Brain pericyte (primary cell): Measurements from ENCODE around the gene RAPGEF3.

Experiments used
- DNase-seq: peaks from one replicate; pipeline ENCODE4 v3.0.0-alpha.2; 2012; ENCODE audit warnings: low read depth, low spot score

RAPGEF3 gene

DNA sequence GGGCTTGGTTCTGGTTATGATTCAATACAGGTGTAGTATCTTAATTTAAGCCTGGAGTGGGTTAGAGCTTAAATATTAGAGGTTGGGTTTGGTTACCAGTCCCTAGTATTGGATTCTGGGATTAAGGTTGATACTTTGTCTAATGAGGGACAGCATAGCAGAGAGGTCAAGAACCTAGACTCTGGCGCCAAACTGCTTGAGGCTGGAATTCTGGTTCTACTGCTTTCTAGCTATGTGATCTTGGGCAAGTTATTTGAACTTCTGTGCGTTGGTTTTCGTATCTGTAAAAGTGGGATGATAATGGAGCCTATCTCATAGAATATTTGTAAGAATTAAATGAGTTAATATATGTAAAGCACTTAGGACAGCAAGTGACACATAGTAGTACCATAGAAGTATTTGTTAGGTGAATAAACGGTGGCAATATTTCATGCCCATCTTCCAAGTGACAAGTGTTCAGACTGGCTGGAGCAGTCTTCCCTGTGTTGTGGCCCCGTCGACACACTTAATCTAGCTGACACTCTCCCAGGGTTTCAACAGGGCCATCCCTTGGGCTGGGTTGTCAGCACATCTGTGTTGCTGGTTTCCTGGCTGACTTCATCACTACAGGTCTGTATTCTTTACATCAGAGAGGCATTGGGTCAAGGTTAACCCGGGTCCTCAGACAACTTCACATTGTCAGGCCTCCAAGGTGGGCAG is 36.4 kb downstream of the RAPGEF3 start:
- no peak for DNase-seq

DNA sequence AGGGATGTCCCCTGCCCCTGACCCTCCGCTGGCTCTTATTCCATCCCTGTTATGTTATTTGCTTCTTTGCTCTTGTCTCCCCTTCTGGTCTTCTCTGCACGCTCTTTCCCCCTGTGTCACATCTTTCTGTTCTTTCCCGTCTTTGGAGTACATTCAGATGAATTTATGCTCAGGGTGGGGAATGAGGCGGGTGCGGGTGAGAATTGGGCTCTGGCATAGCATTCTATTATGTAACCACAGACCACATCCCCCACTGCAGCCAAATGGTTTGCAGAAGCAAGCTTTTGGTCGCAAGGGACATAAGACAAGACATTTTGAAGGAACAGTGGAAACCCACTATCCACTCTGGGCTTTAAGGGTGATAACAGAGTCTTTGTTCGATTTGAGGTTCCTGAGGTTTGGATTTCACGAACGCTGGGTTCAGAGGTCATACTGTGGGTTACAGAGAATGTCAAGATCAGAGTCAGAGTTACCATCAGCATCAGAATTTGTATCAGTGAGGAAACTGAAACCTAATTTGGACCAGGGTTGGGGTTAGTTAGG is 37.2 kb downstream of the RAPGEF3 start:
- DNase-seq, result no peak

DNA sequence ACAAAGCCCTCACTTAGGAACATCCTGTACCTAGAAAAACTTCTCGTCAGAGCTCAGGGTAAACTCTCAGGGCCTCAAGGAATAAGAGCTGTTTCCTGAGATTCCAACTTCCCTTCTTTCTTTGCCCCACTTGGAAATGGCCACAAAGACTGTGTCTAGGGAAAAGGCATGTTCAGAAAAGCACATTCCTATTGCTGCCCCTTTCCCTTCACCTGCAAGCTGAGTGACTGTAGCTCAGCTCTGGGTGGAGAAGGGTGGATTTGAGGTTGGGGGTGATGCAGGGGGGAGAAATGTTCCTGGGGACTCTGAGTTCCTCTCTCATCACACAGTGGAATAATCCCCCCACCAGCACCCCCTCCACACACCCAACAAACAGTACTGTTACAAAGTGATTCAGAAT is 40.1 kb downstream of the RAPGEF3 start:
- DNase-seq, result no peak

DNA sequence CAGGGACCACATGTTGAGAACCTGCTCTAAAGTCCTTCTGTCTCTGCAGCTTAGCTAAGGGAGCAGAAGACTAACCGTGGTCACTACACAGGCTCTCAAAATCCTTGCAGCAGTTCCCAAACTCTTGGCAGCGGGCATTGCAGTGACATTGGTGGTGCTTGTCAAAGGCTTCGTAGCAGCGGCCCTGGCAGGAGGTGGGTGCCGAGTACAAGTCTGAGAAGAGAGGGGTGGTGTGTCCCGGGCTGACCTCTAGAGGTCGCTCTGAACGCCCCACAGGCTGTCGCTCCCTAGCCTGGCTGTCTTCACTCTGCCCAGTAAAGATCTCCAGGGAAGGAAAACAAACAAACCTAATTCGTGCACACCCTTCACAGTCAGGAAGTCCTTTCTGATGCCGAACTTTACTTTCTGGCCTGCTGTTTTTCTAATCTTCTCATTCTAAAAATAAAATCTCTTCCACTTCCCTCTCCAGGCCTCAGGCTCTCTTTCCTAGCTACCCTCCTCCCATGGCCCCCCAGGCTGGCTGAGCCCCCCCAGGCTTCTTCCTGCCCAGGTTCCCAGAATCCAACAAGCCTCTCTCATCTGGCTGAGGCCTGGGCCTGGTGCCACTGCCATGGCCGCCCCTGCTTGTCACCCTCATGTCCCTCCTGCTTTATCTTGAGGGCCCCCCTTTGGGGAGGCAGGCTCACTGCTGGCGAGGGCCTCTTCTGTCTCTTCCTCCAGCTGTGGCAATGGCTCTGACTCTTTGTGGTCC is 41.1 kb downstream of the RAPGEF3 start:
- DNase-seq, result peak; percentile 53

DNA sequence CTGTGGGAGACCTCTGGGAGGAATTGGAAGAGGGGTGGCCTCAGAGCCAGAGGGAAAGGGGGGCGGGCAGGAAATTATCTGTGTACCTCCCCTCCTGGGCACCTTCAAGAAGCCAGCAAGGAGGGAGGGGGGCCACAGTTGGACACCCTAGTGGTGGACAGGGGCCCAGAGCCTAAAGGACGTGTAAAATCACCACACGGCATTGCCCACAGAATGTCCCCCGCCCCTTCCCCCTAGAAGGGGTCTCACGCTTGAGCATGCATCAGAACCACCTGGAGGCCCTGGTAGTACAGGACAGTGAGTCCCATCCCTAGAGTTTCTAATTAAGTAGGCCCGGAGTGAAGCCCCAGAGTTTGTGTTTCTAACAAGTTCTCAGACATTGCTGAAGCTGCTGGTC is 41.6 kb downstream of the RAPGEF3 start:
- DNase-seq, result no peak

DNA sequence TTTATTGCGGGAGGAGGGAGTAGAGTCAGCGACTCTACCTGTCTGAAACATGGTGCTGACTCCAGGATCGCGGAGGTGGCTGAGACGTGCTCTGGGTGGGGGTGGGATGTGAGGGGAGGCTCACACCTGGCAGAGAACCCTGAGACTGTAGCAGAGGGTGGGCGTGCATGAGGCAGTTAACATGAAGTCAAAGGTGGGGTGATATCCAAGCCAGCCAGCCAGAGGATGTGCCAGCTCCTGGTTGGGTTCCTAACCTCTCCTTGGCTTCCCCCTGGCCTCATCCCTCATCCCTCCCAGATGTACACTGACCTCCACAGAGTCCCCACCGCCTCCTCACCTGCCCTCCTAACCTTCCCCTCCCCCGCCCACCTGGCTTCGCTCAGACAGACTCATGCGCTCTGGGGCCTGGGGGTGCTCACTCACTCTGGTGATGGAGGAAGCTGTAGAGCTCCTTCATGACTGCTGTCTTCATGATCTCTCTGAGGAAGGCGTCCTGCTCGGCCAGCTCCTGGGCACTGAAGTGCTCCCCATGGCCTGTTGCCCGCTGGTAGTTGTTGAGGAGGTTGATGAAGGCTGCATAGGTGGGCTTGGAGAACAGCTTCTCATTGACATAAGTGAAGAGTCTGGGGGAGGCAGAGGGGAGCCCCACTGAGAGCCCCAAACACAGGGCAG is 42.7 kb downstream of the RAPGEF3 start:
- no peak for DNase-seq

DNA sequence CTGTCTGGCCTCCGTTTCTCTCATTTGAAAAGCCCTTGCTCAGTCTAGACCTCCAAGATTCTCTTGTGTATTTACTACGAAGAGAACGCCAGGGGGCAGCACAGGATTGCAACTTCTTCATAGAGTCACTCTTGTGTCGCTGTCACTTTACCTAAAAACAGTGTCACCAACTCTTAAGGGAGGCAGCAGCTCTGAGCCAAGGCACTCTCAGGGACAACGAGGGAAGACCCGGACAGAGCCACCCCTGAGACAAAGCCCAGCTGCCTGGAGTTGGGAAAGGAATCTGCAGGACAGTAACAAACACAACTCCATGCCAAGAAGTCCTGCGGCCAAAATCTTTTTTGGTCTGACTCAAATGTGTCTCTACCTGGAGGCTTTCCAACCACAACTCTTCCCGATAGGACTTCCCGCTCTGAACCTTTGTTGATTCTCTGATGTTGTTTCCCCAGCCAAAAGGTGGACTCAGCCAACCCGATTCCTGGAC is 43.2 kb downstream of the RAPGEF3 start:
- DNase-seq, result no peak

DNA sequence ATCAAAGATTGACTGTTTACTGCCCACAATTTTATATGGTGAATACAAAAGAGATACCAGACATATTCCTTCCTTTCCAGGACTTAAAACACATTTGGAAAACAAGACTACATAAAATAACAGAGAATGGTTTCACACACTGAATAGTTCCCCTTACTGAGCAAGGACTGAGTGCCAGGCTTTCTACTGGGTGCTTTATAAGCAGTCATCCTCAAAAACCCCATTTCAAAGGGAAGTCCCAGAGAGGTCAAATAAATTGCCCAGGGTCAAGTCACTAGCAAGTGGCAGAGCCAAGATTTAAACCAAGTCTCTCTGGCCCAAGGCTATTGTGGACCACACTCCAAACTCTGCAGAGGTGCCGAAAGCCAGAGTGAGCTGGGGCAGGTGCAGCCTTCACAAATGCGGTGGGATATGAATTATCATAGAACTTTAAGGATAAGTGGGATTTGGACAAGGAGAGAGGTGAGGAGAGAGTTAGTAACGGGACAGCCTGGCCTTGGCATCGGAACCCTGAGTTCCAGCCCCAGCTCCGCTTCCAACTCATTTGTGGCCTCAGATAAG is 43.8 kb downstream of the RAPGEF3 start:
- DNase-seq, result no peak

DNA sequence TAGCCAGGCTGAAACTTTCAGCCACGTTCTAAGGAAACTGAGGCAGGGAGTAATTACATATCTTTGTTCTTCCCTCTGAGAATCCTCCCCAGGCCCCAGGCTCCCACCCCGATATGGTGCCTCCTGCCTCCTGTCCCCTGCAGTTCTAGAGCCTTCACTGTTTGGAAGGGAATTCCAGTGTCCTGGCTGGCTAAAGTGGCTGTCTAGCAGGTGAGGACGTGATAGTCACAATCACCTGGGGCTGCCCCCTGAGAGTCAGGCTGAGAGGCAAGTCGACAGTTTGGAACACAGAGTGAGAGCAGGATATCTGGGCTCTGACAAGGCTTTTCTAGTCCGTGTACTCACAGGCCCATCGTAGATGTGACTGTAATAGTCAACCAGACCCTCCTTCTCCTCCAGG is 46.5 kb downstream of the RAPGEF3 start:
- DNase-seq, result no peak

DNA sequence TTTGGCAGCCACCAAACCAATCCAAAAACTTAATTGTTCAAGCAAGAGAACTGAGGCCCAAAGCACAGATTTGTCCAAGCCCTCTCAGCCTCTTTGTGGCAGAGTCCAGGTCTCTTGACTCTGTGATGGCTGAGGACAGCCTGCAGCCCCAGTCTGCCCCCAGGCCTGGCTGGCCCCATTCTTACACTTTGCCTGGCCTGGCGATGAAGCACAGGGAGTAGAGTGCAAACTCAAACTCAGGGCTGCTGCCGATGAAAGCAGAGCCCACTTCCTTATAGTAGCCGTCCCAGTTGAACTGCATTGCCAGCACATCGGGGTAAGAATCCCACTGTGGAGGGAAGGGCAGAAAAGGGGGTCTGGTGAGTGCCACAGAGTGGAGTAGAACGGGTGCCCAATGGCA is 47.2 kb downstream of the RAPGEF3 start:
- DNase-seq, result no peak

DNA sequence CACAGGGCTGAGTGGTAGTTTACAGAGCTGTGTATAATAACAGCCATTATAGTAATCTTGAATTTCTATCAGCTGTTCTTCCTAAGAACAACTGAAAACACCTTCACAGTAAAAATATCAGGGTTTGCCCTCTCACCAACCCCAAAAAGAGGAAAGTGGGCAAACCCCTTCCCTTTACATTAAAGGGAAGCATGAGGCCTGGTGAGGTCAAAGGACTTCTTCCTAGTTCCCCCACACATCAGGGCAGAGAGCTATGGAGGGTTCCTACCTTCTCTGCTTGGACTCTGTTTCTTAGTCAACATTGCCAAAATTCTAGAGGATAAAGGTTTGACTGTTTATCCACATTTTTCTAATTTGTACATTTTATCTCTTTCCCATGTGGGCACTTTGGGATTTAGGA is 48.4 kb downstream of the RAPGEF3 start:
- DNase-seq, result no peak

DNA sequence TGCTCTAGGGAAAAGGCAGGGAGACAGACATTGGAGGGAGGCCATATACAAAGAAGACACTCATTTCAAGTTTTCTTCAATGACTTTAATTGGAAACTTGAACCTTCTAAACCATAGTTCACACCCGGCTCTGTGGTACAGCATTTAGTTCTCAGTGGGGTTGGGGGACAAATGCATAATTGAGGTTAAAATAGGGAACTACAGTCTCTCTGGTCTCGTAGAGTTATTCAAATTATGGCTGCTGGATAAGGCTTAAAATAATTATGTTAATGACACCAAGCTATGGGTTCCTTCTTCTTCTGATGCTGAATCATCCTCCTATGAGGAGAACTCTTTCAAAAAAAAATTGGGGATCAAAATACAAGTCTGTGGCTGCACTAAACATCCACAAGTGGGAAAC is 49.0 kb downstream of the RAPGEF3 start:
- DNase-seq, result no peak

DNA sequence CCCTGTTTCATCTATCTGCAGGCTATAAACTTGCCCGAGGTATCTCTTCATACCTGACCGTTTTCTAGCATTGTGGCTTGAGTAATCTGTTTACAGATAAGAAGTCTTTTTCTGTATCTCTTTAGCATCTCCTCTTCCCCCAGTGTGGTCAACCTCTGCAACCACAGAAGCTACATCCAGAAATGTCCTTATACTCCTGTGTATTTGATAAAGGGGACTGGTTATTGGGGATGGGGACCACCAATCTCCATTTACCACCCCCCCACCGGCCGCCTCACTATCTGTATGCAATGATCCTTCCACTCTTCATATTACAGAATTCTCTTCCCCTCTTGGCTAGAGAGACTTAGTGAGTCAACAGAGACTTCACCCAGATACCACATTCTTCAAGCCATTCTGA is 49.4 kb downstream of the RAPGEF3 start:
- DNase-seq, result no peak

DNA sequence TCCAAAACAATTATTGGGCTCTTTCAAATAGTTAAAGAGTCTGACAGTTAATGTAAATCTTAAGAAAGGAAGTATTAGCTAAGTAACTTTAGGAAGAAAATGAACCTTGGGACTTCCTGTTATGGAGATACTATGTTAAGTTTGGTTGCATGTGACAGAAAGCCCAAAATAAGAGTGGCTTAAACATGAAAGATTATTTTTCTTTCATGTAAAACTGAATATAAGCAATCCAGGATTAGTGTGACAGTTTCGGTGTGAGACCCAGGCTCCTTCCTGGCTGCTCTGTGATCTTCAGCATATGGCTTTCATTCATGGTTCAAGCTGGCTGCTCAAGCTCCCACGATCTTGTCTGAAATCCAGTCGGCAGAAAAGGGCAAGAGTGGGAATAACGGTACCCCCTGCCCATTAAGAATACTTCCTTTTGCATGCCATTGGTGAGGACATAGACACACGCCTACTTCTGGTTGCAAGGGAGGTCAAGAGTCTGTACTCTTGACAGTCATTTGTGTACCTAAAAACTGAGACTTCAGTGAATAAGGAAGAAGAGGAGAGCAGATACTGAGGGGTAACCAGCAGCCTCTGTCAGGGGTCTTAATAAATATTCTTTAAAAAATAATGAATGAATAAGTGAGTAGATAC is 50.7 kb downstream of the RAPGEF3 start:
- DNase-seq, result no peak

DNA sequence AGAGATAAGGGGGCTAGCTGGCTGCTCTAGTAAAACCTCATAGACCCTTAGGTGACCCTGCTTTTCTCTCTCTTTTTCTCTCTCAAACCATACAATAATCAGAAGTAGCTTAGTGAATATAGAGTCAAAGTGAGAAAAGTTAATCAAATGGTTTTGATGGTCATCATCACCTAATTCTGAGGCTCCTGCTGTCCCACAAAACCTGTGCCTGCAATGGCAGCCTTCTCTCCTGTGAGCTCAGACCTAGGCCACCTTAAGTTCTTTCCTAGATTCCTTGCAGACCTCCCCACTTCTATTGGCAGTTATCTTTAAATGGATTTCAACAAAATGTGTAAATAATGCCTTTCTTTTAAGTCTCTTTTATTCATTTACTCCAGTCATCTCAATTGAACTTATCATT is 51.3 kb downstream of the RAPGEF3 start:
- DNase-seq, result no peak

DNA sequence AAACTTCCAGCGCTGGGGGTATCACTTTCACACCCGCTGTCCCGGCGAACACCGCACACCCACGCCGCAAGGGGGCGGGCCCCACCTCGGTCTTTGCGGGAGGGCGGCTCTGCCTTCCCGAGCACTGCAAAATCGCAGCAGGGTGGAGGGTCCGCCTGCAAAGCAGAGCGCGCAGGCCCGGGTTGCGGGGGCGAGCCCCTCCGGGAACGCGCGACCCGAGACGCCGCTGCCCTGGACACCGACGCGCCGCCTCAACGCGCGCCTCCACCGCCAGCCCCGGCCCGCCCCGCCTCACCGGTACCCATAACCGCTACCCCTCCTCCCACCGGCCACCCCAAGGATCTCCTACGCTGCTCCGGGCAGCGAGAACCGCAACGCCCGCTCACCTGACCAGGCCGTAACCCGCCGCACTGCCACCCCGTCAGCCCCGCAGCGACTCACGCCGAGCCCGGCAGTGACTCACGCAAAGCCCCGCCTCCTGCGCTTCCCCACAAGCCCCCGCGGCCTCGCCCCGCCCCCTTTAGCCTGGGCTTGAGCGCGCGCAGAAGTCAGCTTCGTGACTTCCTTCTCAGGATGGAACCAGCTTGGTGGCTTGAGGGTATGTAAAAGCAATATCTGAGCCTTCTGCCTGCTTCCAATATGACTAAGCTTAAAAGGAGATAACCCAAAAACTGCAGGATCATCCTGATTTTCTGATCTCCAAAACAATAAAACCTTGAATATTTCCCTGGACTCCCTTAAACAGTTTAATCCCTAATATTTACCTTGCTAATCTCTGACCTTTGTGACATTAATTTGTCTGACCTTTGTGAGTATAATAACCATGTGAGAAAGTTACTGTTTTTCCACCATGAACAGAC is 52.9 kb downstream of the RAPGEF3 start, which contains the start of gene RPAP3:
Gene RPAP3, minus strand, starts transcription at position 465 of the 860 bp plus-strand sequence. CDS start 3,190 bp downstream, outside the sequence.
- DNase-seq, result peak; percentile 55

DNA sequence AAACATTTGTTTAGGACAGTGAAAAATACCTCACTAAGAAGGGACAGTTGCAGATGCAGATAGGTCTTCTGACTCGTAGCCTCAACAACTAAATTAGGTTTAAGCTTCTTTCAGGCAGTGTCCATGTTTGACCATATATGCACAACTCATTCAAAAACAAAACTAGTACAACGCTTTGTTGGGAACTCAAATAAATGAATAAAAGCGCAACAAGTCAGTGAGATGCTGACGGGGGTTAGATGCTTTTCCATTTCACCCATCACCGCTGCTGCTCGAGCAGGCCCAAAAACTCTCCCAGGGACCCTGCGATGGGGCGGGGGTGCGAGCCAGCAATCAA is 53.5 kb downstream of the RAPGEF3 start:
- DNase-seq, result no peak

DNA sequence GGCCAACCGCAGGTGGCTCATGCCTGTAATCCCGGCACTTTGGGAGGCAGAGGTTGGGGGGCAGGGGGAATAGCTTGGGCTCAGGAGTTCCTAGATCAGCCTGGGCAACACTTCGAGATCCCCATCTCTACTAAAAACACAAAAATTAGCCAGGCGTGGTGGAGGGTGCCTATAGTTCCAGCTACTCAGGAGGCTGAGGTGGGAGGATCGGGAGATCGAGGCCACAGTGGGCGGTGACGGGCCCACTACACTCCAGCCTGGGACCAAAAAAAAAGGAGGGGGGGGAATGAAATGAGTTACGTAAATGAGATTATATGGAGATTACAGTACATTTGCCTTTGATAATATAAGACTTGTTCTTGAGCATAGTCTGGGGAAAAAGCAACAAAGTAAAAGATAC is 54.0 kb downstream of the RAPGEF3 start:
- no peak for DNase-seq

DNA sequence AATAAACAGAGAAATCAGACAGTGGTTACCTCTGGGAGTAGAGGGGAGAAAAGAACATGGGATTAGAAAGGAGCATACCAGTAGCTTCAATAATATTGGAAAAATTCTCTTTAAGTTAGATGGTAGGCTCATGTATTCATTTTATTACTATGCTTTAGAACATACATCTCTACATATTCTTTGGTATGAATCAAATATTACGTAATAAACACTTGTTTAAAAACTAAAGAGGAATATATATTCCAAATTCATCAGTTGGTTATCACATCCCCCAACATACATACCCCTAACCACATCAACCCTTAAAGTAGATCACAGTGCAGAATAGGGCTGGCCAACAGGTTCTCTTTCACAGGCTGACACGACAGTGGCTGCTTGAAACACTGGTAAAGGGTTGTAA is 58.4 kb downstream of the RAPGEF3 start:
- DNase-seq, result no peak

DNA sequence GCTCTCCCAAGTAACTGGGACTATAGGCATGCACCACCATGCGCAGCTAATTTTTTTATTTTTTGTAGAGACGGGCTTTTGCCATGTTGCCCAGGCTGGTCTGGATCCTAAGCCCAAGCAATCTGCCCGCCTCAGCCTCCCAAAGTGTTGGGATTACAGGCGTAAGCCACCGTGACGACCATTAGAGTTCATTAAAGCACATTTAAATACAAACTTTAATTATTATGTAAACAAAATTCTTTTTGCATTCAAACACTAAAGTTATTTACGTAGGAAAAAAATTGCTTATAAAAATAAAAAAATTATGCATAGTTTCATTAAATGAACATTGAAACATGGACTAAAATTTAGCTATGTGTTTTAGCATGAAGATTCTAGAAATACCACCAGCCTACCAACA is 60.0 kb downstream of the RAPGEF3 start:
- DNase-seq, result no peak

DNA sequence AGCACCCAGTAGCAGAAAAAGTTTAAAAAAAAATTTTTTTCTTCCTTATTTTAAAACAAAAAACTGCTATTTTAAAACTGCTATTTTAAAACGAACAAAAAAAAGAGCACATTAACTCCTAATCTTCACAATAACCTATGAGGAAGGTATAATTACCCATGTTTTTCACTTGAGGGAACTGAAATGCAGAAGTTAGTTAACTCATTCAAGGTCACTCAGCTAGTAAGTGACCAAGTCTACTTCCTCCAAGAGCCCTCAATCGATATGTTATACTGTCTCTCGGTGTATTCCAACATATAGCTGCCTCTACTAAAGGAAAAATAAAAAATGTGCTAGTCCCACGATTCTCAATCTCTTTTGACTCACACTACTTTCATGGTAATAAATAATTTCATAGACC is 60.6 kb downstream of the RAPGEF3 start:
- DNase-seq, result no peak
